ENCODE measurements around the gene PLCH1. TPM values are rescaled to one million over a fixed set of nuclear protein-coding genes. Genes with fewer than 3 reads are reported as not detected.

The PLCH1 gene
- total and polyA plus RNA-seq, 2 donors (not counting 1 experiment from before 2014, with no cell fraction given), result 0.27 TPM; not detected in 1

DNA sequence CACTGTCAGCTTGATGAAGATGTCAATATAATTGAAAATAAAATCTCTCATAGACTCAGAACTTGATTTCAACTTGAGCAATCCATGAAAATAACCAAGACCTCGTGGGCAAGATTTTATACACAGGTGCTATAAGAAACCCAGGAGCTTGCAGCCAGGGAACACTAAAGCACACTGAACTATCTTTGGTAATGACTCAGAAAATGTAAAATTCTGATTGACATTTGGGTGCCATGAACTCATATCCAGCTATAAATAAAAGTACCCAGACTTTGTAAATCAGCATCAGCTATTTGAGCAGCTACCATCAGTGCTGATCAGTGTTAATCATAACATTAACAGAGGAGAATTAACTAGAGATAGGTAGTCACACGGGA, 61.5 kb downstream of the PLCH1 start:
- no peaks in the 10 kb centered on the region for H3K27me3 Mint-ChIP-seq
- WGBS (ENCODE audit: insufficient coverage), result no CpG with 5 or more reads among the region's 2 CpGs
- no peak overlapping the region for H3K4me2 ChIP-seq (replicated peaks; ENCODE audit: low read depth, low read length, poor library complexity, severe bottlenecking)
- H3K9me3 ChIP-seq (ENCODE audit: control extremely low read depth in 1 of 3, control insufficient read depth in 2 of 3, insufficient read depth in 1 of 3, low read length in 2 of 3), result no peaks in the 10 kb centered on the region
- TF ChIP-seq EZH2 (IDR thresholded peaks at IDR 0.05; ENCODE audit: borderline replicate concordance, insufficient read depth, low read depth, low read length, poor library complexity, severe bottlenecking), result no peak
- TF ChIP-seq, protein P1, sequence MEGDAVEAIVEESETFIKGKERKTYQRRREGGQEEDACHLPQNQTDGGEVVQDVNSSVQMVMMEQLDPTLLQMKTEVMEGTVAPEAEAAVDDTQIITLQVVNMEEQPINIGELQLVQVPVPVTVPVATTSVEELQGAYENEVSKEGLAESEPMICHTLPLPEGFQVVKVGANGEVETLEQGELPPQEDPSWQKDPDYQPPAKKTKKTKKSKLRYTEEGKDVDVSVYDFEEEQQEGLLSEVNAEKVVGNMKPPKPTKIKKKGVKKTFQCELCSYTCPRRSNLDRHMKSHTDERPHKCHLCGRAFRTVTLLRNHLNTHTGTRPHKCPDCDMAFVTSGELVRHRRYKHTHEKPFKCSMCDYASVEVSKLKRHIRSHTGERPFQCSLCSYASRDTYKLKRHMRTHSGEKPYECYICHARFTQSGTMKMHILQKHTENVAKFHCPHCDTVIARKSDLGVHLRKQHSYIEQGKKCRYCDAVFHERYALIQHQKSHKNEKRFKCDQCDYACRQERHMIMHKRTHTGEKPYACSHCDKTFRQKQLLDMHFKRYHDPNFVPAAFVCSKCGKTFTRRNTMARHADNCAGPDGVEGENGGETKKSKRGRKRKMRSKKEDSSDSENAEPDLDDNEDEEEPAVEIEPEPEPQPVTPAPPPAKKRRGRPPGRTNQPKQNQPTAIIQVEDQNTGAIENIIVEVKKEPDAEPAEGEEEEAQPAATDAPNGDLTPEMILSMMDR (IDR thresholded peaks at IDR 0.05), result no peak
- H3K79me2 ChIP-seq (ENCODE audit: control insufficient read depth, insufficient read depth, low read length), result no peaks in the 10 kb centered on the region
- H3K27me3 ChIP-seq (replicated peaks in 1 of 4; ENCODE audit: control extremely low read depth in 1 of 4, control insufficient read depth in 3 of 4, insufficient read depth in 4 of 4, low read length in 3 of 4), result no peaks in the 10 kb centered on the region
- H3K4me3 ChIP-seq (ENCODE audit: control extremely low read depth in 1 of 5, extremely low read depth in 1 of 5, insufficient read depth in 1 of 5, low read depth in 2 of 5, low read length in 4 of 5), result no peak overlapping the region
- no peak overlapping the region for H3K9ac ChIP-seq (ENCODE audit: low read length)
- no peaks in the 10 kb centered on the region for H3K36me3 ChIP-seq (replicated peaks in 1 of 2; ENCODE audit: control extremely low read depth in 1 of 2, control insufficient read depth in 1 of 2, extremely low read depth in 1 of 2, insufficient read depth in 2 of 2, low read length in 1 of 2)
- no peak overlapping the region for H3K27ac Mint-ChIP-seq
- ATAC-seq (ENCODE audit: low read depth) (no peak), DNase-seq (no peak)
- ChIA-PET POLR2A (no interaction called here), CTCF (interaction anchor here (1.4 to 1.6 kb wide), 2 partner anchors 18 to 21 kb away, joined by 4 read pairs; no protein-coding TSS in a partner anchor)
- intact Hi-C loops (cut with micrococcal nuclease), result no loop called here
- H2AFZ ChIP-seq (ENCODE audit: insufficient read depth, low read depth, low read length, poor library complexity, severe bottlenecking), result no peak overlapping the region
- H3K4me1 ChIP-seq (ENCODE audit: control insufficient read depth in 2 of 2, insufficient read depth in 2 of 2, low read length in 2 of 2), result no peaks in the 10 kb centered on the region
- no peak overlapping the region for H3K4me3 Mint-ChIP-seq
- H3K9me3 Mint-ChIP-seq (ENCODE audit: insufficient read depth), result no peaks in the 10 kb centered on the region
- no peaks in the 10 kb centered on the region for H3K4me1 Mint-ChIP-seq
- H4K20me1 ChIP-seq (ENCODE audit: control insufficient read depth, insufficient read depth, low read length, poor library complexity, severe bottlenecking), result no peaks in the 10 kb centered on the region
- H3K27ac ChIP-seq (ENCODE audit: low read length in 2 of 2), result no peak overlapping the region

GRCh38 chr3:155682426-155683343, 62.2 kb downstream of the PLCH1 start:
- Histone ChIP-seq H3K9ac (ENCODE audit: low read length) (no peak overlapping the region), H3K9me3 (ENCODE audit: control extremely low read depth in 1 of 3, control insufficient read depth in 2 of 3, insufficient read depth in 1 of 3, low read length in 2 of 3) (no peaks in the 10 kb centered on the region), H3K27me3 (replicated peaks in 1 of 4; ENCODE audit: control extremely low read depth in 1 of 4, control insufficient read depth in 3 of 4, insufficient read depth in 4 of 4, low read length in 3 of 4) (no peaks in the 10 kb centered on the region), H3K79me2 (ENCODE audit: control insufficient read depth, insufficient read depth, low read length) (no peaks in the 10 kb centered on the region), H3K4me1 (ENCODE audit: control insufficient read depth in 2 of 2, insufficient read depth in 2 of 2, low read length in 2 of 2) (no peaks in the 10 kb centered on the region), H2AFZ (ENCODE audit: insufficient read depth, low read depth, low read length, poor library complexity, severe bottlenecking) (no peak overlapping the region), H3K36me3 (replicated peaks in 1 of 2; ENCODE audit: control extremely low read depth in 1 of 2, control insufficient read depth in 1 of 2, extremely low read depth in 1 of 2, insufficient read depth in 2 of 2, low read length in 1 of 2) (no peaks in the 10 kb centered on the region), H3K4me3 (ENCODE audit: control extremely low read depth in 1 of 5, extremely low read depth in 1 of 5, insufficient read depth in 1 of 5, low read depth in 2 of 5, low read length in 4 of 5) (no peak overlapping the region), H4K20me1 (ENCODE audit: control insufficient read depth, insufficient read depth, low read length, poor library complexity, severe bottlenecking) (no peaks in the 10 kb centered on the region), H3K4me2 (replicated peaks; ENCODE audit: low read depth, low read length, poor library complexity, severe bottlenecking) (no peak overlapping the region), H3K27ac (ENCODE audit: low read length in 2 of 2) (no peak overlapping the region)
- no peak for DNase-seq
- WGBS (ENCODE audit: insufficient coverage), result 89% methylated on average over 1 of the region's 3 CpGs
- Mint-ChIP-seq H3K27ac (no peak overlapping the region), H3K4me3 (no peak overlapping the region), H3K9me3 (ENCODE audit: insufficient read depth) (no peaks in the 10 kb centered on the region), H3K4me1 (no peaks in the 10 kb centered on the region), H3K27me3 (no peaks in the 10 kb centered on the region)
- TF ChIP-seq, protein P1 (IDR thresholded peaks at IDR 0.05), result no peak
- TF ChIP-seq EZH2 (IDR thresholded peaks at IDR 0.05; ENCODE audit: borderline replicate concordance, insufficient read depth, low read depth, low read length, poor library complexity, severe bottlenecking), result no peak
- ChIA-PET POLR2A (no interaction called here), CTCF (interaction anchor here (1.4 to 1.6 kb wide), 2 partner anchors 19 to 22 kb away, joined by 4 read pairs; no protein-coding TSS in a partner anchor)
- no peak for ATAC-seq (ENCODE audit: low read depth)
- intact Hi-C loops (cut with micrococcal nuclease), result no loop called here

Measured in B cell (primary cell).